GM19468 (cell line): ENCODE results near the gene UBE2L3.
"Not testable (repeated sequence)": the region's sequence is repeated elsewhere in the genome, so short reads cannot be mapped to it uniquely, and the experiment has no call there.

Source experiments
- ATAC-seq: cut with Tn5 transposase; IDR thresholded peaks from one replicate; pipeline ENCODE4 v1.9.1; 2021; ENCODE audit warnings: mild to moderate bottlenecking, moderate library complexity, moderate number of reproducible peaks; ENCODE audit not compliant: unreplicated experiment; ENCODE audit errors: extremely low read depth

Gene UBE2L3

DNA sequence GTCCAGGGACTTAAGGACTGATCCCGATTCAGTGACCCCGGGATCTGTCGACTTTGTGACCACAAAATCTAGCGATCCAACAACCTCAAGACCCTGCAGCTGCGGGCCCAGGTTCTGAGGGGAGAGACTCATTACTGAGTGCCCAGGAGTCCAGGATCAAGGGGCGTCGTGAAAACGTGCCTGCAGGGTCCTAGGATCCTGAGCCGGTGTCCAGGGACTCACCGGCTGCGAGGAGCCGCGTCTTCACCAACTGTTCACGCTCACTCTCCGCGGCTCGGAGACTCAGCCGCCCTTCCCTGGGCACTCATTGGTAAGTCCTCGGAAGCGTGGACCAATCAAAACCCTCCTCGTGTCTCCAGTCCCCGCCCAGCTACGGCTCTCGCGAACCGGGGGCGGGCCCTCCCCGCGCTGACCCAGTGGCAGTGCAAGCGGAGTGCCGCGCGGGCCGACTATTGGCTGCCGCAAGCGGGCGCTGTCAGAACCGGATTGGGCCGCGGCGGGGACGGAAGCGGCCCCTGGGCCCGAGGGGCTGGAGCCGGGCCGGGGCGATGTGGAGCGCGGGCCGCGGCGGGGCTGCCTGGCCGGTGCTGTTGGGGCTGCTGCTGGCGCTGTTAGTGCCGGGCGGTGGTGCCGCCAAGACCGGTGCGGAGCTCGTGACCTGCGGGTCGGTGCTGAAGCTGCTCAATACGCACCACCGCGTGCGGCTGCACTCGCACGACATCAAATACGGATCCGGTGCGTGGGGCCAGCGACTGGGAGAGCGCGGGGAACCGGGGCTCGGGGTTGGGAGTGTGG lies 74.5 kb downstream of the UBE2L3 start, which contains the start of gene SDF2L1:
Gene SDF2L1 (plus strand): TSS at position 514 of the 795 bp plus-strand sequence. CDS start 35 bp downstream, at position 549.
- peak; percentile 88 for ATAC-seq

GRCh38 chr22:21642584-21643448 lies 75.3 kb downstream of the UBE2L3 start:
- no peak for ATAC-seq

DNA sequence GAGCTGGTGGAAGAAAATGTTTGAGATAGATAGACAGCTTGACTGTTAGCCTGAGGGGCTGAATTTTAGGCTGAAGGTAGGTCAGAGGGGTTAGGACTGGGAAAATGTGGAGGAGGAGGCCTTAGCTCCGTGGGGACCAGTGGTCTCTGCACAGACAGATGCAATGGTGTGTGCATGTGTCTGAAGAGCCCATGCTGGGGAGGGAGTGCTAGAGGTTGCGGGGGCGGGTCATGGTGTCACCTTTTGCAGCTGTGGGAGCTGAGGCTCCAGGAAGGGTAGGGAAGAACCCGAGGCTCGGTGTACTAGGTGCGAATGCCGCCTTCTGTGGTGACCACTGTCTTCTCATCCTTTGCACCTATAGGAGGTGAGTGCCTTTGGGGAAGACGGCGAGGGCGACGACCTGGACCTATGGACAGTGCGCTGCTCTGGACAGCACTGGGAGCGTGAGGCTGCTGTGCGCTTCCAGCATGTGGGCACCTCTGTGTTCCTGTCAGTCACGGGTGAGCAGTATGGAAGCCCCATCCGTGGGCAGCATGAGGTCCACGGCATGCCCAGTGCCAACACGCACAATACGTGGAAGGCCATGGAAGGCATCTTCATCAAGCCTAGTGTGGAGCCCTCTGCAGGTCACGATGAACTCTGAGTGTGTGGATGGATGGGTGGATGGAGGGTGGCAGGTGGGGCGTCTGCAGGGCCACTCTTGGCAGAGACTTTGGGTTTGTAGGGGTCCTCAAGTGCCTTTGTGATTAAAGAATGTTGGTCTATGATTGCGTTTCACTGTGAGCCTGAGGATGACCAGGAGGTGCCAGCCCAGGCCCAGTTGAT lies 76.2 kb downstream of the UBE2L3 start:
- ATAC-seq, result no peak

DNA sequence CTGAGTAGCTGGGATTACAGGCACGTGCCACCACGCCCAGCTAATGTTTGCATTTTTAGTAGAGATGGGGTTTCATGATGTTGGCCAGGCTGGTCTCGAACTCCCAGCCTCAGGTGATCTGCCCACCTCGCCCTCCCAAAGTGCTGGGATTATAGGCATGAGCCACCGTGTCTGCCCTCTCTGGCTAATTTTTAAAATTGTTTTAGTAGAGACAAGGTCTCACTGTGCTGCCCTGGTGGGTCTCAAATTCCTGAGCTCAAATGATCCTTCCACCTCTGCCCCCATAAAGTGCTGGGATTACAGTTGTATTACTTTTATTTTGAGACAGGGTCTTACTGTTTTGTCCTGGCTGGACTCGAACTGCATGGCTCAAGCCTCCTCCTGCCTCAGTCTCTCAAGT lies 78.0 kb downstream of the UBE2L3 start:
- not testable (repeated sequence) for ATAC-seq

- ATAC-seq, result no peak
Measured at GRCh38 chr22:21646608-21647590, 79.4 kb downstream of the UBE2L3 start.

DNA sequence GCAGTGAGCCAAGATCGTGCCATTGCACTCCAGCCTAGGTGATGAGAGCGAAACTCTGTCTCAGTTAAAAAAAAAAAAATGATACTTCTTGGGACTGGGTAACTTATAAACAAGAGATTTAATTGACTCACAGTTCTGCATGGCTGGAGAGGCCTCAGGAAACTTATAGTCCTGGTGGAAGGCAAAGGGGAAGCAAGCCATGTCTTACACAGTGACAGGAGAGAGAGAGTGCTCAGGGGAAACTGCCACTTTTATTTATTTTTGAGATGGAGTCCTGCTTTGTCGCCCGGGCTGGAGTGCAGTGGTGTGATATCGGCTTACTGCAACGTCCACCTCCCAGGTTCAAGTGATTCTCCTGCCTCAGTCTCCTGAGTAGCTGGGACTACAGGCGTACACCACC lies 82.8 kb downstream of the UBE2L3 start:
- ATAC-seq, result no peak

DNA sequence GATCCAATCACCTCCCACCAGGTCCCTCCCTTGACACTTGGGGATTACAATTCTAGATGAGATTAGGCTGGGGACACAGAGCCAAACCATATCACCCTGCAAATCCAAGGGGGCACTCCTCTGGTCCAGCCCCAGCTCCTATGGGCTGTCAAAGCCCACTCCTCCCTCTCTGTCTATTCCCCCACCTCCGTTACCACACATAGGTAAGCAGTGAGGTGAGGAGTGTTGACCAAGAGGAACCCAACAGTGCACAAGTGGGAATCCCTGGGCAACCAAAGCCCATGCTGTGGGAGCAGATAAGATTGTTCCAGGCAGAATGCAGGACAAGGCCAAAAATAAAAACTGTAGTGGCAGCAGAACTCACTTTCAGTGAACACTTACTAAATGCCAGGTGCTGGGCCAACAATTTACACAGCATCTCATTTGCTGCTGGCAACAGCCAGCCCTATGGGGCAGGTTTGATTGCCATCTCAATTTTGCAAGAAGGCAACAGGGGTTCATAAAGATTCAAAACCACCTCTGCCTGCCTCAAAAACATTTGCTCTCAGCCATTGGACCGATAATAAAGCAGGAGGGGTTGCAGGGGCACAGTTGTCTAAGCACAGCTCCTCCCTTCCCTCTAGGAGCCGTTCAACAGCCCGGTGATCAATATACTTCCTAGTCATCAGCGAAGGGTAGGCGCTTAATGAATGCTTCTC lies 83.5 kb downstream of the UBE2L3 start:
- no peak for ATAC-seq

- no peak for ATAC-seq
Measured at GRCh38 chr22:21651521-21652009, 84.1 kb downstream of the UBE2L3 start.

DNA sequence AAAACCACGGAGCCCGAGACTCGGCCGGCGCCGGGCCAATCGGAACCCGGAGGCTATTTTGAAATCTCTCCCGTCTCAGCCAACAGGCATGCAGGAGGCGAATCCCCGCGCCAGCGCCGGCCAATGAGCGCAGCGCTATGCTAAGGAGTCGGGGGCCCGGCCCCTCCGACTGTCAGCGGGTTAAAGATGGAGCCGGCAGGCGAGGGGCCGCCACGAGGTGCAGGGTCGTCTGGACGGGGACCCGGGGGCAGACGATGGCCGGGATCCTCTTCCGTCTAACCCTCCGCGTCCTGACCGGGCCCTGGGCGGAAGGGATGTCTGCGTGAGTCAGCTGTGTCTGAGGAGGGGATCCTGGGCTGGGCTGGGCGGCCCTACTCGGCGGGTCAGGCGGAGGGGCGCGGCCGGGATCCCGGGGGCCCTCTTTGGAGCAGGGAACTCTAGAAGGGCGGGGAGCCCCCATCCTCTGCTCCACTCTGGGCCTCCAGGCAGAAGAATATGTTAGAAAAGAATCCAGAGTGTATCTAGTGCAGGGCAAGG lies 84.6 kb downstream of the UBE2L3 start:
- peak; percentile 83 for ATAC-seq

- ATAC-seq, result no peak
Measured at GRCh38 chr22:21652547-21653545, 85.3 kb downstream of the UBE2L3 start.

- ATAC-seq, result no peak
Measured at GRCh38 chr22:21657020-21657359, 89.5 kb downstream of the UBE2L3 start.

- ATAC-seq, result peak; percentile 56
Measured at GRCh38 chr22:21657360-21658032, 90.0 kb downstream of the UBE2L3 start.

- ATAC-seq, result no peak
Measured at GRCh38 chr22:21659864-21660525, 92.5 kb downstream of the UBE2L3 start.

GRCh38 chr22:21660904-21661303 lies 93.4 kb downstream of the UBE2L3 start:
- no peak for ATAC-seq

DNA sequence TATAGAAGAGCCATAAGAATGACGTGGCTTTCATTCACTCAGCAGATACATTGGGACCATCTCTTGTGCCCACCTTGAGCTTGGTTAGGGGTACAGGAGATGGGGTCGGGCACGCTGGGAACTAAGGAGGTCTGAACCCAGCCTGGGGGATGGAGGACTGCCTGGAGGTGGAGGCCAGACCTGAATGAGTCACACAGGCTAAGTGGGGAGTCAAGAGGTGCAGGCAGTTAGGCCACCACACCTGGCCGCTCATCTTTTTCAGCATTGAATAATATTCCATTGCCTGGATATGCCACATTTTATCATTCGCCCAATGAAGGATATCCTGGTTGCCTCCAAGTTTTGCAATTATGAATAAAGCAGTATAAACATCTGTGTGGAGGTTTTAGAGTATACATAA lies 94.5 kb downstream of the UBE2L3 start:
- no peak for ATAC-seq

- ATAC-seq, result no peak
Measured at GRCh38 chr22:21663738-21664137, 96.2 kb downstream of the UBE2L3 start.
